ENCODE measurements around the gene SNX6.

- no peak for TF ChIP-seq CTCF (IDR thresholded peaks at IDR 0.05)
- TF ChIP-seq POLR2A (IDR thresholded peaks at IDR 0.05): no peak
Measured at GRCh38 chr14:34620839-34621238, 9.1 kb downstream of the SNX6 start.

Measured in body of pancreas (tissue), 4 donors.